Left lobe of liver (tissue), 2 donors: ENCODE measurements around the gene ATP6V0B. TPM values are rescaled to one million over a fixed set of nuclear protein-coding genes. Genes with fewer than 3 reads are reported as not detected.

ENCODE experiments used
- ATAC-seq: fragments of 200-7000 bp; cut with Tn5 transposase; one replicate; pipeline ENCODE4 v1.9.1; 2020; ENCODE audit warnings: mild to moderate bottlenecking, moderate library complexity
- DNase-seq: peaks from one replicate; pipeline ENCODE4 v3.0.0-alpha.2; 2020; ENCODE audit warnings: low spot score
- total RNA-seq: library from RNA; stranded (reverse); gene quantifications from one replicate; pipeline ENCODE4 v1.2.1, GENCODE V29; 2021
- donor health status: DM: no; HTN: no; CAD: no; lungs with moderate emphysema.
- donor health status: DM: no; HTN: yes; CAD: no.

ATP6V0B gene
- total RNA-seq, 1 donor from 2014 or later: 70.5 TPM

- peak; percentile 10 for ATAC-seq
Measured at GRCh38 chr1:43997295-43997999, 22.7 kb downstream of the ATP6V0B start.

GRCh38 chr1:43998000-43998378 lies 23.2 kb downstream of the ATP6V0B start:
- ATAC-seq: no peak
- no peak for DNase-seq

More at GRCh38 chr1:43997295-43997999, 22.7 kb downstream of the ATP6V0B start:
- DNase-seq: no peak

GRCh38 chr1:43999455-43999854 lies 24.7 kb downstream of the ATP6V0B start:
- no peak for ATAC-seq
- DNase-seq: no peak

GRCh38 chr1:44000122-44000665 lies 25.4 kb downstream of the ATP6V0B start:
- ATAC-seq: no peak
- DNase-seq: no peak

- ATAC-seq: no peak
Measured at GRCh38 chr1:44002165-44002564, 27.4 kb downstream of the ATP6V0B start.

GRCh38 chr1:44002606-44003157 lies 27.9 kb downstream of the ATP6V0B start:
- ATAC-seq: no peak
- no peak for DNase-seq

More at GRCh38 chr1:44002165-44002564, 27.4 kb downstream of the ATP6V0B start:
- DNase-seq: no peak

- DNase-seq: no peak
Measured at GRCh38 chr1:44008259-44008658, 33.5 kb downstream of the ATP6V0B start.

GRCh38 chr1:44010935-44011471 lies 36.2 kb downstream of the ATP6V0B start:
- DNase-seq (no peak), ATAC-seq (no peak)

More at GRCh38 chr1:44008259-44008658, 33.5 kb downstream of the ATP6V0B start:
- ATAC-seq: no peak

- DNase-seq: no peak
Measured at GRCh38 chr1:44012404-44012803, 37.6 kb downstream of the ATP6V0B start.

GRCh38 chr1:44012941-44013609 lies 38.3 kb downstream of the ATP6V0B start:
- no peak for DNase-seq
- ATAC-seq: no peak

More at GRCh38 chr1:44012404-44012803, 37.6 kb downstream of the ATP6V0B start:
- no peak for ATAC-seq

- DNase-seq (no peak), ATAC-seq (no peak)
Measured at GRCh38 chr1:44013949-44014348, 39.2 kb downstream of the ATP6V0B start.

GRCh38 chr1:44014365-44015104 lies 39.8 kb downstream of the ATP6V0B start:
- no peak for DNase-seq
- ATAC-seq: no peak

GRCh38 chr1:44015206-44015605 lies 40.4 kb downstream of the ATP6V0B start:
- DNase-seq (no peak), ATAC-seq (no peak)

GRCh38 chr1:44016041-44016889 lies 41.5 kb downstream of the ATP6V0B start:
- ATAC-seq: no peak
- DNase-seq: no peak

GRCh38 chr1:44016890-44017400 lies 42.2 kb downstream of the ATP6V0B start:
- ATAC-seq: no peak
- DNase-seq: no peak

GRCh38 chr1:44019466-44019948 lies 44.7 kb downstream of the ATP6V0B start:
- ATAC-seq (no peak), DNase-seq (no peak)

- DNase-seq (no peak), ATAC-seq (no peak)
Measured at GRCh38 chr1:44020464-44020863, 45.7 kb downstream of the ATP6V0B start.

GRCh38 chr1:44021156-44021555 lies 46.4 kb downstream of the ATP6V0B start:
- DNase-seq: no peak

GRCh38 chr1:44021581-44022321 lies 47.0 kb downstream of the ATP6V0B start:
- DNase-seq (no peak), ATAC-seq (no peak)

More at GRCh38 chr1:44021156-44021555, 46.4 kb downstream of the ATP6V0B start:
- ATAC-seq: no peak
